GM12891 (cell line): Measurements from ENCODE around the gene CHRND.

ENCODE experiments used
- POLR2A ChIP-seq: IDR thresholded peaks from 2 replicates; pipeline ENCODE4 v1.6.1; 2011; ENCODE audit warnings: low read depth, low read length, control low read depth
- POLR2AphosphoS5 ChIP-seq: IDR thresholded peaks from 2 replicates; pipeline ENCODE4 v1.6.1; 2011; ENCODE audit warnings: low read depth, low read length, control low read depth

GRCh38 chr2:232516551-232516950 lies 9.4 kb upstream of the CHRND start:
- no peak for TF ChIP-seq POLR2A
- TF ChIP-seq POLR2AphosphoS5 = no peak
